ENCODE measurements around the gene ADCY6.

DNA sequence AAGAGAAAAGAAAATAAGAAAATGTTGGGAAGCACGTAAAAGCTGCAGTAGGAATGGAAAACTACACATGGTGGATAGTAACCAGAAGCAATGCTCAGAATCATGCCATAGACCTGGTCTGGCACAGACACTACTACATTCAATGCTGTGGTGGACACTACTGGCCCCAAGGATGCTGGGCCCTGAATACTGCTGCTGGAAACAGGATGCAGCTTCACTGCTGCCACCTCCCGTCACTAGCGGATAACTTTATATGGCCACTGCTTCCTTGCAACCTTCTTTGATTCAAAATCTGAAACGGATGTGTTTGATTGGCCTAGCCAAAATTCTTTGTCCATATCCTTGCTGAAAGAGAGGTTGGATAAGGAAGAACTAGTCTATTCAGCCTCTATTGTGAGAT, 30.7 kb downstream of the ADCY6 start:
- no peak for TF ChIP-seq POLR2A (IDR thresholded peaks at IDR 0.05)
- TF ChIP-seq, protein P1, sequence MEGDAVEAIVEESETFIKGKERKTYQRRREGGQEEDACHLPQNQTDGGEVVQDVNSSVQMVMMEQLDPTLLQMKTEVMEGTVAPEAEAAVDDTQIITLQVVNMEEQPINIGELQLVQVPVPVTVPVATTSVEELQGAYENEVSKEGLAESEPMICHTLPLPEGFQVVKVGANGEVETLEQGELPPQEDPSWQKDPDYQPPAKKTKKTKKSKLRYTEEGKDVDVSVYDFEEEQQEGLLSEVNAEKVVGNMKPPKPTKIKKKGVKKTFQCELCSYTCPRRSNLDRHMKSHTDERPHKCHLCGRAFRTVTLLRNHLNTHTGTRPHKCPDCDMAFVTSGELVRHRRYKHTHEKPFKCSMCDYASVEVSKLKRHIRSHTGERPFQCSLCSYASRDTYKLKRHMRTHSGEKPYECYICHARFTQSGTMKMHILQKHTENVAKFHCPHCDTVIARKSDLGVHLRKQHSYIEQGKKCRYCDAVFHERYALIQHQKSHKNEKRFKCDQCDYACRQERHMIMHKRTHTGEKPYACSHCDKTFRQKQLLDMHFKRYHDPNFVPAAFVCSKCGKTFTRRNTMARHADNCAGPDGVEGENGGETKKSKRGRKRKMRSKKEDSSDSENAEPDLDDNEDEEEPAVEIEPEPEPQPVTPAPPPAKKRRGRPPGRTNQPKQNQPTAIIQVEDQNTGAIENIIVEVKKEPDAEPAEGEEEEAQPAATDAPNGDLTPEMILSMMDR (IDR thresholded peaks at IDR 0.05) = no peak

Measured in adrenal gland (tissue), 5 donors.